HL-60 (cell line): ENCODE measurements around the gene PODNL1.

ENCODE experiments used
- POLR2AphosphoS5 ChIP-seq: IDR thresholded peaks from 2 replicates; pipeline ENCODE4 v1.6.1; 2012; ENCODE audit warnings: low read depth
- TF ChIP-seq, protein P1 (sequence below): IDR thresholded peaks from 2 replicates; pipeline ENCODE4 v1.6.1; 2012; ENCODE audit warnings: low read depth; ENCODE audit not compliant: insufficient replicate concordance
- TF ChIP-seq, protein P2 (sequence below): IDR thresholded peaks from one replicate; pipeline ENCODE4 v1.5.1; 2011; ENCODE audit warnings: low read length, control low read depth, inconsistent platforms; ENCODE audit not compliant: insufficient read depth

DNA sequence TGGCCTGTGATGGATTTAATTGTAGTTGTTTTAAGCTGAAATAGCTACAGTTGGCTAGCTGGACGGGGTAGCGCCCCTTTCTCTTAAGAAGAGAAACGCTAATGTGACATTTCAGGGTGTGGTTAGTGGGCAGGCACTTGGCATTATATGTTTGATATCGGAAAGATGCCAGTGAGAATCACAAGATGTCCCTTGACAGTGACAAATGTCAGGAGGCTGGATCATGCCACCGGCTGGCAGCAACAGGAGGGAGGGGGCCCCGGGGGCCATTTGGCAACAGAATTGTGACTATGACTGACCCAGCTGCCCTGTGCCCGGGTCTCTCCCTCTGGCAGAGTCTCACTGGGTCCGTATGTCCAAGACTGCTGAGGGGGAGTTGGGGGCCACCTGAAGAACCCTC is 18.8 kb upstream of the PODNL1 start:
- TF ChIP-seq, protein P1, sequence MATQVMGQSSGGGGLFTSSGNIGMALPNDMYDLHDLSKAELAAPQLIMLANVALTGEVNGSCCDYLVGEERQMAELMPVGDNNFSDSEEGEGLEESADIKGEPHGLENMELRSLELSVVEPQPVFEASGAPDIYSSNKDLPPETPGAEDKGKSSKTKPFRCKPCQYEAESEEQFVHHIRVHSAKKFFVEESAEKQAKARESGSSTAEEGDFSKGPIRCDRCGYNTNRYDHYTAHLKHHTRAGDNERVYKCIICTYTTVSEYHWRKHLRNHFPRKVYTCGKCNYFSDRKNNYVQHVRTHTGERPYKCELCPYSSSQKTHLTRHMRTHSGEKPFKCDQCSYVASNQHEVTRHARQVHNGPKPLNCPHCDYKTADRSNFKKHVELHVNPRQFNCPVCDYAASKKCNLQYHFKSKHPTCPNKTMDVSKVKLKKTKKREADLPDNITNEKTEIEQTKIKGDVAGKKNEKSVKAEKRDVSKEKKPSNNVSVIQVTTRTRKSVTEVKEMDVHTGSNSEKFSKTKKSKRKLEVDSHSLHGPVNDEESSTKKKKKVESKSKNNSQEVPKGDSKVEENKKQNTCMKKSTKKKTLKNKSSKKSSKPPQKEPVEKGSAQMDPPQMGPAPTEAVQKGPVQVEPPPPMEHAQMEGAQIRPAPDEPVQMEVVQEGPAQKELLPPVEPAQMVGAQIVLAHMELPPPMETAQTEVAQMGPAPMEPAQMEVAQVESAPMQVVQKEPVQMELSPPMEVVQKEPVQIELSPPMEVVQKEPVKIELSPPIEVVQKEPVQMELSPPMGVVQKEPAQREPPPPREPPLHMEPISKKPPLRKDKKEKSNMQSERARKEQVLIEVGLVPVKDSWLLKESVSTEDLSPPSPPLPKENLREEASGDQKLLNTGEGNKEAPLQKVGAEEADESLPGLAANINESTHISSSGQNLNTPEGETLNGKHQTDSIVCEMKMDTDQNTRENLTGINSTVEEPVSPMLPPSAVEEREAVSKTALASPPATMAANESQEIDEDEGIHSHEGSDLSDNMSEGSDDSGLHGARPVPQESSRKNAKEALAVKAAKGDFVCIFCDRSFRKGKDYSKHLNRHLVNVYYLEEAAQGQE, result no peak
- TF ChIP-seq, protein P2, sequence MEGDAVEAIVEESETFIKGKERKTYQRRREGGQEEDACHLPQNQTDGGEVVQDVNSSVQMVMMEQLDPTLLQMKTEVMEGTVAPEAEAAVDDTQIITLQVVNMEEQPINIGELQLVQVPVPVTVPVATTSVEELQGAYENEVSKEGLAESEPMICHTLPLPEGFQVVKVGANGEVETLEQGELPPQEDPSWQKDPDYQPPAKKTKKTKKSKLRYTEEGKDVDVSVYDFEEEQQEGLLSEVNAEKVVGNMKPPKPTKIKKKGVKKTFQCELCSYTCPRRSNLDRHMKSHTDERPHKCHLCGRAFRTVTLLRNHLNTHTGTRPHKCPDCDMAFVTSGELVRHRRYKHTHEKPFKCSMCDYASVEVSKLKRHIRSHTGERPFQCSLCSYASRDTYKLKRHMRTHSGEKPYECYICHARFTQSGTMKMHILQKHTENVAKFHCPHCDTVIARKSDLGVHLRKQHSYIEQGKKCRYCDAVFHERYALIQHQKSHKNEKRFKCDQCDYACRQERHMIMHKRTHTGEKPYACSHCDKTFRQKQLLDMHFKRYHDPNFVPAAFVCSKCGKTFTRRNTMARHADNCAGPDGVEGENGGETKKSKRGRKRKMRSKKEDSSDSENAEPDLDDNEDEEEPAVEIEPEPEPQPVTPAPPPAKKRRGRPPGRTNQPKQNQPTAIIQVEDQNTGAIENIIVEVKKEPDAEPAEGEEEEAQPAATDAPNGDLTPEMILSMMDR, result no peak
- TF ChIP-seq POLR2AphosphoS5, result no peak
